Ishikawa (cell line): Measurements from ENCODE around the gene MPL.

ENCODE experiments used
- CEBPB ChIP-seq: IDR thresholded peaks from 2 replicates; pipeline ENCODE4 v1.6.1; 2012
- RAD21 ChIP-seq: IDR thresholded peaks from 2 replicates; pipeline ENCODE4 v1.6.1; 2012; ENCODE audit warnings: low read depth
- TAF1 ChIP-seq: IDR thresholded peaks from 2 replicates; pipeline ENCODE4 v1.6.1; 2012; ENCODE audit warnings: low read depth, mild to moderate bottlenecking
- TEAD4 ChIP-seq: IDR thresholded peaks from 2 replicates; pipeline ENCODE4 v1.6.1; 2012

GRCh38 chr1:43304314-43304681, 33.3 kb upstream of the MPL start:
- TF ChIP-seq TAF1 (no peak), TEAD4 (no peak), CEBPB (no peak), RAD21 (no peak)
